GM12875 (cell line): ENCODE results near the gene HIVEP3.

Source experiments
- H3K4me3 ChIP-seq: one replicate; pipeline ENCODE4 v1.5.1; 2011; ENCODE audit warnings: low read depth, low read length, control low read depth
- CTCF ChIP-seq: IDR thresholded peaks from 2 replicates; pipeline ENCODE4 v1.5.1; 2011; ENCODE audit warnings: low read depth, mild to moderate bottlenecking, control low read depth, inconsistent platforms, low read length, moderate library complexity, borderline replicate concordance; ENCODE audit not compliant: insufficient read depth

HIVEP3 gene

DNA sequence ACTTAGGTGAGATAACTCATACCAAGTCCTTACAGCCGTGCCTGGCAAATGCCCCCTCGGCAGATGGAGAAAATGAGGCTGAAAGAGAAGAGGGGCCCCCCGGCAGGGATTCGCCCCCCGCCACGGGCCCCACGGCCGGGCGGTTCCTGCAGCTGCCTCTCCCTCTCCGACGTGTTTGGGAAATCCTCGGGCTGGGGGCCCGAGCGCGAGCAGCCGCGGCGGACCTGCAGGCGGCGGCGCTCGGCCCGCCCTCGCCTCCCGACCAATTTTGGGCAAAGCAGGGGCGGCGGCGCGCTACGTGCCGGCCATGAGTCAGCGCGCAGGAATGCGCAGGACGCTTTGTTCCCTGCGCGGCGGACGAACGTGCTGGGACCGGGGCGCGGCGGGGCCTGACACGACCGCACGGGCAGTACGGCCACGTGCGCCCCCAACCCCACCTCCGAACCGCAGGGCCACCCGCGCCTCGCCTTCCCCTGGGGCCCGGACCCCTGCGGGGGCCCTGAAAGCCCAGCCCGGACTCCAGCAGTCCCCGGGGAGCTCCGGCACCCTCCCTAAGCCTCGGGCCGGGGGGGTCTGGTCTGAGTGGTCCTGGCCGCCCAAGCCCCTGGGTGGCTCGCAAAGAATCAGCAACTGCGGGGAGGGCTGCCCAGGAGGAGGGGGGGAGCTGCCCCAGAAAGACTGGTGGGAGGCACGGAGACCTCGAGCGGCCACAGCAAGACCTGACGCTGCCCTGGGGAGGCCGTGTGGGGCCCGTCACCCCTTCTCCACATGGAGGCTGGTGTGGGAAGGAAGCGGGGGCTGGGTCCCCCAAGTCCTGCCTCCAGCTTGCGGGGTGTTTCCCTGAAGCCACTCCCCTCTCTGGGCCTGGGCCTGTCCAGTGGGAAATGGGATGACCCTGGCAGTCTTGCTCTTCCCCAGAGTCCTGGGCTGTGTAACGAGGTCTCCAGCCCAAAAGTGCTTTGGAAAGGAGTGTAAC lies 422.4 kb downstream of the HIVEP3 start:
- no peak for TF ChIP-seq CTCF
- H3K4me3 ChIP-seq, result peak overlapping the region; percentile 29

GRCh38 chr1:41495210-41495948 lies 423.3 kb downstream of the HIVEP3 start:
- no peak overlapping the region for H3K4me3 ChIP-seq
- no peak for TF ChIP-seq CTCF

GRCh38 chr1:41494351-41495209 lies 424.1 kb downstream of the HIVEP3 start:
- no peak overlapping the region for H3K4me3 ChIP-seq
- no peak for TF ChIP-seq CTCF

GRCh38 chr1:41493626-41494350 lies 424.9 kb downstream of the HIVEP3 start:
- TF ChIP-seq CTCF, result no peak
- H3K4me3 ChIP-seq, result no peak overlapping the region

DNA sequence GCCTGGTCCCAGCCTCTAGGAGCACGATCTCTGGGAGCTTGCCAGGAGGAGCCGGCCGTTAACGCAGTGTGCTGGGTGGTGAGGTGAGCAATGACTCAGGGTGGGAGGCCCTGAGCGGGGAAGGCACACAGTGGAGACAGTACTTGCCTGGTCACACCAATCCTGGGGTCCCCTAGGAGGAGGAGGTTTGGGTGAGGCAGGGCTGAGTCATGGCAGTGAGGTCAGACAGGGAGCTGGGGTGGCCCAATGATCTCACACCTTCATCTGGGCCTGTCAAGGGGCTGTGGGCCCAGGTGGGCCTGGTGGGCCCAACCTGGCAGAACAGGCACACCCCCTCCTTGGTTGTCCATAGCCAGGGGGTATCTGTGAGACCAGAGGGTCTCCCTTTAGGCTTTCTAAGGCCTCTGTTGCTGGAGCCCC lies 425.6 kb downstream of the HIVEP3 start:
- TF ChIP-seq CTCF, result no peak
- H3K4me3 ChIP-seq, result no peak overlapping the region

- no peak overlapping the region for H3K4me3 ChIP-seq
- peak; percentile 84 for TF ChIP-seq CTCF
Measured at GRCh38 chr1:41492341-41492848, 426.3 kb downstream of the HIVEP3 start.
